DOHH2 (cell line): ENCODE results near the gene FOXK1.

Source experiments
- H3F3A ChIP-seq: fragments of 200-600 bp; sonication (generic), shearing (Covaris generic); 2 replicates; pipeline ENCODE4 v1.6.0; 2016; ENCODE audit warnings: antibody characterized with exemption, mild to moderate bottlenecking; ENCODE audit not compliant: control insufficient read depth, insufficient read depth
- H3K27ac ChIP-seq: fragments of 200-600 bp; sonication (generic); 2 replicates; pipeline ENCODE4 v1.5.1; 2014; ENCODE audit warnings: low read depth, mild to moderate bottlenecking, low read length, moderate library complexity
- H3K27me3 ChIP-seq: fragments of 200-600 bp; sonication (generic); 2 replicates; pipeline ENCODE4 v1.6.1; 2014; ENCODE audit warnings: mild to moderate bottlenecking, low read length, mixed read lengths; ENCODE audit not compliant: control insufficient read depth
- H3K36me3 ChIP-seq: fragments of 200-600 bp; sonication (generic); 2 replicates; pipeline ENCODE4 v1.6.1; 2014; ENCODE audit warnings: mild to moderate bottlenecking, low read length, moderate library complexity, mixed read lengths; ENCODE audit not compliant: control insufficient read depth
- H3K4me1 ChIP-seq: fragments of 200-600 bp; sonication (generic); 2 replicates; pipeline ENCODE4 v1.6.1; 2014; ENCODE audit warnings: mild to moderate bottlenecking, low read length, mixed read lengths; ENCODE audit not compliant: control insufficient read depth
- H3K4me2 ChIP-seq: fragments of 200-600 bp; sonication (generic); 2 replicates; pipeline ENCODE4 v1.6.0; 2014; ENCODE audit warnings: mild to moderate bottlenecking, low read length, moderate library complexity
- H3K4me3 ChIP-seq: fragments of 200-600 bp; sonication (generic); 2 replicates; pipeline ENCODE4 v1.5.1; 2014; ENCODE audit warnings: mild to moderate bottlenecking, low read length, mixed read lengths
- H3K79me2 ChIP-seq: fragments of 200-600 bp; sonication (generic); 2 replicates; pipeline ENCODE4 v1.6.1; 2014; ENCODE audit warnings: mild to moderate bottlenecking, low read length, mixed read lengths; ENCODE audit not compliant: control insufficient read depth
- H3K9me2 ChIP-seq: fragments of 200-600 bp; sonication (generic); replicated peaks from 2 replicates; pipeline ENCODE4 v1.6.1; 2014; ENCODE audit warnings: mild to moderate bottlenecking, low read length, mixed read lengths; ENCODE audit not compliant: control insufficient read depth
- H3K9me3 ChIP-seq: fragments of 200-600 bp; sonication (generic); 2 replicates; pipeline ENCODE4 v1.6.1; 2014; ENCODE audit warnings: antibody characterized with exemption, low read length, mixed read lengths; ENCODE audit not compliant: control insufficient read depth, insufficient read depth
- H4K20me1 ChIP-seq: fragments of 200-600 bp; sonication (generic); 2 replicates; pipeline ENCODE4 v1.6.0; 2014; ENCODE audit warnings: low read depth, mild to moderate bottlenecking, antibody characterized with exemption, low read length, moderate library complexity; ENCODE audit not compliant: control insufficient read depth, insufficient read depth
- EZH2phosphoT487 ChIP-seq: fragments of 200-600 bp; sonication (generic); IDR thresholded peaks from 2 replicates; pipeline ENCODE4 v1.6.1; 2017; ENCODE audit warnings: borderline replicate concordance, mild to moderate bottlenecking, antibody characterized with exemption, low read length, moderate library complexity, mixed read lengths
- TF ChIP-seq, protein P1 (sequence below): fragments of 200-600 bp; sonication (generic); IDR thresholded peaks from one replicate; pipeline ENCODE4 v1.5.1; 2014; ENCODE audit warnings: antibody characterized with exemption, mild to moderate bottlenecking, low read depth, low read length; ENCODE audit not compliant: poor library complexity, severe bottlenecking

The FOXK1 gene

GRCh38 chr7:4787947-4788626 is 106.0 kb downstream of the FOXK1 start:
- Histone ChIP-seq H3K4me3 (no peak overlapping the region), H3K36me3 (peaks cover 77% of the 10 kb centered on the region), H3K9me2 (no peaks in the 10 kb centered on the region), H3K4me1 (no peaks in the 10 kb centered on the region), H3K4me2 (no peak overlapping the region), H3K27me3 (no peaks in the 10 kb centered on the region), H3K27ac (no peak overlapping the region), H3K9me3 (no peaks in the 10 kb centered on the region), H3K79me2 (no peaks in the 10 kb centered on the region), H3F3A (no peaks in the 10 kb centered on the region), H4K20me1 (no peaks in the 10 kb centered on the region)
- no peak for TF ChIP-seq EZH2phosphoT487
- TF ChIP-seq, protein P1, sequence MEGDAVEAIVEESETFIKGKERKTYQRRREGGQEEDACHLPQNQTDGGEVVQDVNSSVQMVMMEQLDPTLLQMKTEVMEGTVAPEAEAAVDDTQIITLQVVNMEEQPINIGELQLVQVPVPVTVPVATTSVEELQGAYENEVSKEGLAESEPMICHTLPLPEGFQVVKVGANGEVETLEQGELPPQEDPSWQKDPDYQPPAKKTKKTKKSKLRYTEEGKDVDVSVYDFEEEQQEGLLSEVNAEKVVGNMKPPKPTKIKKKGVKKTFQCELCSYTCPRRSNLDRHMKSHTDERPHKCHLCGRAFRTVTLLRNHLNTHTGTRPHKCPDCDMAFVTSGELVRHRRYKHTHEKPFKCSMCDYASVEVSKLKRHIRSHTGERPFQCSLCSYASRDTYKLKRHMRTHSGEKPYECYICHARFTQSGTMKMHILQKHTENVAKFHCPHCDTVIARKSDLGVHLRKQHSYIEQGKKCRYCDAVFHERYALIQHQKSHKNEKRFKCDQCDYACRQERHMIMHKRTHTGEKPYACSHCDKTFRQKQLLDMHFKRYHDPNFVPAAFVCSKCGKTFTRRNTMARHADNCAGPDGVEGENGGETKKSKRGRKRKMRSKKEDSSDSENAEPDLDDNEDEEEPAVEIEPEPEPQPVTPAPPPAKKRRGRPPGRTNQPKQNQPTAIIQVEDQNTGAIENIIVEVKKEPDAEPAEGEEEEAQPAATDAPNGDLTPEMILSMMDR, result no peak

- H3K79me2 ChIP-seq, result no peaks in the 10 kb centered on the region
- H3K9me2 ChIP-seq, result no peaks in the 10 kb centered on the region
- no peak overlapping the region for H3K4me3 ChIP-seq
- H3K4me1 ChIP-seq, result no peaks in the 10 kb centered on the region
- no peaks in the 10 kb centered on the region for H3K27me3 ChIP-seq
- no peaks in the 10 kb centered on the region for H3F3A ChIP-seq
- peaks cover 72% of the 10 kb centered on the region for H3K36me3 ChIP-seq
- no peaks in the 10 kb centered on the region for H4K20me1 ChIP-seq
- no peaks in the 10 kb centered on the region for H3K9me3 ChIP-seq
- no peak overlapping the region for H3K27ac ChIP-seq
- H3K4me2 ChIP-seq, result no peak overlapping the region
- TF ChIP-seq, protein P1, result no peak
- TF ChIP-seq EZH2phosphoT487, result no peak
Observed at GRCh38 chr7:4788627-4789189, 106.6 kb downstream of the FOXK1 start.

- Histone ChIP-seq H3K9me3 (no peaks in the 10 kb centered on the region), H3K4me2 (no peak overlapping the region), H3K27me3 (no peaks in the 10 kb centered on the region), H3K36me3 (peaks cover 69% of the 10 kb centered on the region), H3F3A (no peaks in the 10 kb centered on the region), H4K20me1 (no peaks in the 10 kb centered on the region), H3K4me1 (no peaks in the 10 kb centered on the region), H3K4me3 (no peak overlapping the region), H3K27ac (no peak overlapping the region), H3K79me2 (no peaks in the 10 kb centered on the region), H3K9me2 (no peaks in the 10 kb centered on the region)
- TF ChIP-seq, protein P1, result no peak
- no peak for TF ChIP-seq EZH2phosphoT487
Observed at GRCh38 chr7:4789194-4790077, 107.3 kb downstream of the FOXK1 start.
